HCT116 (cell line): ENCODE results near the gene SUOX.
"Not testable (repeated sequence)": the region's sequence is repeated elsewhere in the genome, so short reads cannot be mapped to it uniquely, and the experiment has no call there.

Source experiments
- EZH2 ChIP-seq: fragments of 200-600 bp; sonication (generic); IDR thresholded peaks from 2 replicates; pipeline ENCODE4 v1.6.1; 2017; ENCODE audit warnings: antibody characterized with exemption, mixed run types
- JUND ChIP-seq: IDR thresholded peaks from 2 replicates; pipeline ENCODE4 v1.6.1; 2012
- POLR2A ChIP-seq: IDR thresholded peaks from 2 replicates; pipeline ENCODE4 v1.7.0; 2011; ENCODE audit warnings: borderline replicate concordance; ENCODE audit not compliant: insufficient read depth, insufficient read length; ENCODE audit errors: extremely low read depth
- RAD21 ChIP-seq: IDR thresholded peaks from 2 replicates; pipeline ENCODE4 v1.6.1; 2012; ENCODE audit warnings: low read depth, mild to moderate bottlenecking
- ZNF274 ChIP-seq: fragments of 200-500 bp; sonication (Bioruptor generic); IDR thresholded peaks from 2 replicates; pipeline ENCODE4 v1.6.1; 2014; ENCODE audit warnings: mild to moderate bottlenecking, low read depth, low read length, inconsistent platforms
- TF ChIP-seq, protein P1 (sequence below), 3 experiments: fragments of 200-600 bp in 1 of 3; sonication (generic) in 1 of 3; IDR thresholded peaks in 2 of 3; conservative IDR thresholded peaks in 1 of 3; 2 replicates each; pipeline ENCODE4 v1.5.1; 2012 to 2017; ENCODE audit warnings: low read depth in 2 of 3, low read length in 2 of 3, antibody characterized with exemption in 1 of 3, borderline replicate concordance in 1 of 3, control low read depth in 1 of 3, mild to moderate bottlenecking in 1 of 3, mixed read lengths in 1 of 3, mixed run types in 1 of 3, moderate library complexity in 1 of 3; ENCODE audit not compliant: insufficient read depth in 1 of 3
- TF ChIP-seq, protein P2 (sequence below): IDR thresholded peaks from 2 replicates; pipeline ENCODE4 v1.6.1; 2012; ENCODE audit warnings: low read depth

- TF ChIP-seq, protein P1, sequence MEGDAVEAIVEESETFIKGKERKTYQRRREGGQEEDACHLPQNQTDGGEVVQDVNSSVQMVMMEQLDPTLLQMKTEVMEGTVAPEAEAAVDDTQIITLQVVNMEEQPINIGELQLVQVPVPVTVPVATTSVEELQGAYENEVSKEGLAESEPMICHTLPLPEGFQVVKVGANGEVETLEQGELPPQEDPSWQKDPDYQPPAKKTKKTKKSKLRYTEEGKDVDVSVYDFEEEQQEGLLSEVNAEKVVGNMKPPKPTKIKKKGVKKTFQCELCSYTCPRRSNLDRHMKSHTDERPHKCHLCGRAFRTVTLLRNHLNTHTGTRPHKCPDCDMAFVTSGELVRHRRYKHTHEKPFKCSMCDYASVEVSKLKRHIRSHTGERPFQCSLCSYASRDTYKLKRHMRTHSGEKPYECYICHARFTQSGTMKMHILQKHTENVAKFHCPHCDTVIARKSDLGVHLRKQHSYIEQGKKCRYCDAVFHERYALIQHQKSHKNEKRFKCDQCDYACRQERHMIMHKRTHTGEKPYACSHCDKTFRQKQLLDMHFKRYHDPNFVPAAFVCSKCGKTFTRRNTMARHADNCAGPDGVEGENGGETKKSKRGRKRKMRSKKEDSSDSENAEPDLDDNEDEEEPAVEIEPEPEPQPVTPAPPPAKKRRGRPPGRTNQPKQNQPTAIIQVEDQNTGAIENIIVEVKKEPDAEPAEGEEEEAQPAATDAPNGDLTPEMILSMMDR (IDR thresholded peaks at IDR 0.05 in 2 of 3, conservative IDR thresholded peaks at IDR 0.05 in 1 of 3; ENCODE audit: borderline replicate concordance in 1 of 3, insufficient read depth in 1 of 3, low read depth in 2 of 3, low read length in 2 of 3): not testable (repeated sequence)
- not testable (repeated sequence) for TF ChIP-seq POLR2A, ZNF274, RAD21, EZH2
- TF ChIP-seq JUND: peak; percentile 13; the same call in 1 of the 2 replicates
- TF ChIP-seq, protein P2, sequence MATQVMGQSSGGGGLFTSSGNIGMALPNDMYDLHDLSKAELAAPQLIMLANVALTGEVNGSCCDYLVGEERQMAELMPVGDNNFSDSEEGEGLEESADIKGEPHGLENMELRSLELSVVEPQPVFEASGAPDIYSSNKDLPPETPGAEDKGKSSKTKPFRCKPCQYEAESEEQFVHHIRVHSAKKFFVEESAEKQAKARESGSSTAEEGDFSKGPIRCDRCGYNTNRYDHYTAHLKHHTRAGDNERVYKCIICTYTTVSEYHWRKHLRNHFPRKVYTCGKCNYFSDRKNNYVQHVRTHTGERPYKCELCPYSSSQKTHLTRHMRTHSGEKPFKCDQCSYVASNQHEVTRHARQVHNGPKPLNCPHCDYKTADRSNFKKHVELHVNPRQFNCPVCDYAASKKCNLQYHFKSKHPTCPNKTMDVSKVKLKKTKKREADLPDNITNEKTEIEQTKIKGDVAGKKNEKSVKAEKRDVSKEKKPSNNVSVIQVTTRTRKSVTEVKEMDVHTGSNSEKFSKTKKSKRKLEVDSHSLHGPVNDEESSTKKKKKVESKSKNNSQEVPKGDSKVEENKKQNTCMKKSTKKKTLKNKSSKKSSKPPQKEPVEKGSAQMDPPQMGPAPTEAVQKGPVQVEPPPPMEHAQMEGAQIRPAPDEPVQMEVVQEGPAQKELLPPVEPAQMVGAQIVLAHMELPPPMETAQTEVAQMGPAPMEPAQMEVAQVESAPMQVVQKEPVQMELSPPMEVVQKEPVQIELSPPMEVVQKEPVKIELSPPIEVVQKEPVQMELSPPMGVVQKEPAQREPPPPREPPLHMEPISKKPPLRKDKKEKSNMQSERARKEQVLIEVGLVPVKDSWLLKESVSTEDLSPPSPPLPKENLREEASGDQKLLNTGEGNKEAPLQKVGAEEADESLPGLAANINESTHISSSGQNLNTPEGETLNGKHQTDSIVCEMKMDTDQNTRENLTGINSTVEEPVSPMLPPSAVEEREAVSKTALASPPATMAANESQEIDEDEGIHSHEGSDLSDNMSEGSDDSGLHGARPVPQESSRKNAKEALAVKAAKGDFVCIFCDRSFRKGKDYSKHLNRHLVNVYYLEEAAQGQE: not testable (repeated sequence)
Observed at GRCh38 chr12:55981882-55982281, 15.2 kb upstream of the SUOX start.
